Adipocyte (in vitro differentiated cells): ENCODE data around the gene CALU.

ENCODE experiments used
- DNase-seq: peaks from one replicate; pipeline ENCODE4 v3.0.0-alpha.2; 2015; ENCODE audit warnings: low read depth
- H3K27me3 ChIP-seq: replicated peaks from 2 replicates; pipeline ENCODE4 v1.7.0; 2013; ENCODE audit warnings: mild to moderate bottlenecking, low read length, moderate library complexity; ENCODE audit not compliant: control insufficient read depth, insufficient read depth
- H3K36me3 ChIP-seq: 2 replicates; pipeline ENCODE4 v1.7.0; 2013; ENCODE audit warnings: low read length, mild to moderate bottlenecking, moderate library complexity; ENCODE audit not compliant: control insufficient read depth, insufficient read depth, severe bottlenecking
- H3K4me1 ChIP-seq: 2 replicates; pipeline ENCODE4 v1.7.0; 2013; ENCODE audit warnings: mild to moderate bottlenecking, low read length, moderate library complexity; ENCODE audit not compliant: control insufficient read depth, insufficient read depth
- H3K4me3 ChIP-seq: 2 replicates; pipeline ENCODE4 v1.7.0; 2013; ENCODE audit warnings: mild to moderate bottlenecking, low read length, moderate library complexity
- H3K9ac ChIP-seq: 2 replicates; pipeline ENCODE4 v1.7.0; 2013; ENCODE audit warnings: mild to moderate bottlenecking, low read length, moderate library complexity
- H3K9me3 ChIP-seq: 2 replicates; pipeline ENCODE4 v1.7.0; 2013; ENCODE audit warnings: mild to moderate bottlenecking, low read length, moderate library complexity; ENCODE audit not compliant: control insufficient read depth

The CALU gene

GRCh38 chr7:128801667-128802418 lies 62.7 kb downstream of the CALU start:
- no peak overlapping the region for H3K9ac ChIP-seq
- H3K9me3 ChIP-seq: no peaks in the 10 kb centered on the region
- H3K4me1 ChIP-seq: no peaks in the 10 kb centered on the region
- H3K27me3 ChIP-seq: no peaks in the 10 kb centered on the region
- H3K4me3 ChIP-seq: no peak overlapping the region
- DNase-seq: no peak
- peaks cover 28% of the 10 kb centered on the region for H3K36me3 ChIP-seq

- no peaks in the 10 kb centered on the region for H3K4me1 ChIP-seq
- no peaks in the 10 kb centered on the region for H3K27me3 ChIP-seq
- H3K9ac ChIP-seq: no peak overlapping the region
- H3K9me3 ChIP-seq: no peaks in the 10 kb centered on the region
- no peak overlapping the region for H3K4me3 ChIP-seq
- peaks cover 34% of the 10 kb centered on the region for H3K36me3 ChIP-seq
- no peak for DNase-seq
Observed at GRCh38 chr7:128804484-128804883, 65.3 kb downstream of the CALU start.

GRCh38 chr7:128805225-128805624 lies 66.1 kb downstream of the CALU start:
- Histone ChIP-seq H3K4me3 (no peak overlapping the region), H3K36me3 (peaks cover 34% of the 10 kb centered on the region)

GRCh38 chr7:128807191-128807590 lies 68.0 kb downstream of the CALU start:
- H3K4me3 ChIP-seq: no peak overlapping the region
- peaks cover 28% of the 10 kb centered on the region for H3K36me3 ChIP-seq
- peaks cover 4% of the 10 kb centered on the region for H3K4me1 ChIP-seq
- H3K27me3 ChIP-seq: no peaks in the 10 kb centered on the region
- H3K9ac ChIP-seq: no peak overlapping the region
- no peak for DNase-seq
- H3K9me3 ChIP-seq: no peaks in the 10 kb centered on the region

More at GRCh38 chr7:128805225-128805624, 66.1 kb downstream of the CALU start:
- no peak for DNase-seq
- no peaks in the 10 kb centered on the region for H3K9me3 ChIP-seq
- no peak overlapping the region for H3K9ac ChIP-seq
- H3K4me1 ChIP-seq: no peaks in the 10 kb centered on the region
- no peaks in the 10 kb centered on the region for H3K27me3 ChIP-seq

DNA sequence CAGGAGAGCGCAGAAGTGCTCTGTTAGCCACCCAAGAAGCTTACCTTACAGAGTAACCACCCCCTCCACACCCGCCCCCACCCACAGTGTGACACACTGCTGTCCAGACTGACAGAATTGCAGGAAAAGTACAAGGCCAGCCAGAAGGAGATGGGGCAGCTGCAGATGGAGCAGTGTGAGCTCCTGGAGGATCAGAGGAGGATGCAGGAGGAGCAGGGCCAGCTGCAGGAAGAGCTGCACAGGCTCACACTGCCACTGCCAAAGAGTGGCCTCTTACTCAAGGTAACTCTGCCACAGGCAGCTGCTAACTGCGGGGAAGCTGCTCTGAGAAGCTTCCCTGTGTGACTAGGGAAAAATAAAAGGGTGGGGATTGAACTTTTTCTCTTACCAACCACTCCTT lies 70.2 kb downstream of the CALU start:
- H3K9ac ChIP-seq: no peak overlapping the region
- peaks cover 14% of the 10 kb centered on the region for H3K4me1 ChIP-seq
- peaks cover 28% of the 10 kb centered on the region for H3K36me3 ChIP-seq
- no peak overlapping the region for H3K4me3 ChIP-seq
- no peaks in the 10 kb centered on the region for H3K9me3 ChIP-seq
- no peak for DNase-seq
- no peaks in the 10 kb centered on the region for H3K27me3 ChIP-seq

- H3K4me1 ChIP-seq: peaks cover 14% of the 10 kb centered on the region
- H3K27me3 ChIP-seq: no peaks in the 10 kb centered on the region
- peaks cover 17% of the 10 kb centered on the region for H3K36me3 ChIP-seq
- H3K9ac ChIP-seq: no peak overlapping the region
- no peaks in the 10 kb centered on the region for H3K9me3 ChIP-seq
- no peak for DNase-seq
- no peak overlapping the region for H3K4me3 ChIP-seq
Observed at GRCh38 chr7:128810473-128810872, 71.3 kb downstream of the CALU start.

GRCh38 chr7:128810997-128811396 lies 71.8 kb downstream of the CALU start:
- Histone ChIP-seq H3K36me3 (peaks cover 11% of the 10 kb centered on the region), H3K27me3 (no peaks in the 10 kb centered on the region), H3K4me3 (no peak overlapping the region), H3K4me1 (peaks cover 14% of the 10 kb centered on the region), H3K9me3 (no peaks in the 10 kb centered on the region), H3K9ac (no peak overlapping the region)
- DNase-seq: no peak

DNA sequence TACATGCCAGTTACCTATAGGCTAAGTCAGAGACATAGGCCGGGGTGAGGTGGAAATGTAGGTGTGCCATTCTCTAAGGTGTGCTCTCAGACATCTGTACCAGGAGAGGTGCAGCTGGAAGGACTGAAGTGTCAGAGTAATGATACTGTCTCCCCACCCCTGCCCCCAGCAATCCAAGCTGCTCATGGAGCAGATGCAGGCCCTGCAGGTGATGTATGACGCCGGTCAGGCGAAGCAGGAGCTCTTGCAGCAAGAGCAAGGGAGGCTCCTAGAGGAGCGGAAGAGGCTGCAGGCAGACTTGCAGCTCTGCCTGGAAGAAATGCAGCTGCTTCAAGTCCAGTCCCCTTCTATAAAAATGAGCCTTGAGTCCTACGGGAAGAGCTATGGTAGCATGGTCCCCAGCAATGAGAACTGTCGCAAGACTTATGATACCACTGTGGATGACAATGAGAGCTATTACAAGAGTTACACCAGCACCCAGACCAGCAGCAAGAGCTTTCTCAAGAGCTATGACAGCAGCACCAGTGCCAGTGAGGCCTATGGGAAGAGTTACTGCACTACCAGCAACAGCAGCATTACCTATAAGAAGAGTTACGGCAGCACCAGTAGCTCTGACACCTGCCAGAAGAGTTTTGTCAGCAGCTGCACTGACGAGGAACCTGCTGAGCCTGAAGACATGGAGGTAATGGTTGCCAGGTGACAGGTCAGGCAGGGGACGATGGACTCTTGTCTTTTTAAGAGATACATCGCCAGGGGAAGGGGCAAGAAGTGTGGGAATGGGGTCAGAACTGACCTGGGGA lies 72.7 kb downstream of the CALU start:
- H3K27me3 ChIP-seq: no peaks in the 10 kb centered on the region
- H3K4me3 ChIP-seq: no peak overlapping the region
- no peak overlapping the region for H3K9ac ChIP-seq
- H3K9me3 ChIP-seq: no peaks in the 10 kb centered on the region
- H3K4me1 ChIP-seq: peaks cover 14% of the 10 kb centered on the region
- DNase-seq: no peak
- peaks cover 6% of the 10 kb centered on the region for H3K36me3 ChIP-seq

DNA sequence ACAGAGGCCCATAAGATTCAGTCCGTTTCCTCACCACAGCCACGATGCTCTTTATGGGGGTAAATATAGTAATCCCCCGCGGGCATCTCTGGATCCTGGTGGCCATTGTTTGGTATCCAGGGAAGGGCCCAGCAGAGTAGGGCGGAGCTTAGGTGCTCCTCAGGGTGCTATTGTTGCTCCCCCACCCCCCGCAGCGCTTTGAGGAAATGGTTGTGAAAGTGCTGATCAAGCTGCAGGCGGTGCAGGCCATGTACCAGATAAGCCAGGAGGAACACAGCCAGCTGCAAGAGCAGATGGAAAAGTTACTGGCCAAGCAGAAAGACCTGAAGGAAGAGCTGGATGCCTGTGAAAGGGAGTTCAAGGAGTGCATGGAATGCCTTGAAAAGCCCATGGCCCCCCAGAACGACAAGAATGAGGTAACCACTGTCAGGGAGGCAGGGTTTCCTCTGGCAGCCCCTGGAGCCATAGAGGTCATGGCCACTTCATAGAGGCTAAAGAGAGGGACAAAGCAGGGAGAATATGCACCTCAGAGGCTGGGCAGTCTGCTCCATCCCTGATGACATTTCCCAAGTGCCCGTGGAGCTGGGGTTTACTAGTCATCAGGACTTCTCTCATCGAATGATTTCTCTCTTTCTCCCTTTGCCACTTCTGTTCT lies 73.5 kb downstream of the CALU start:
- DNase-seq: no peak
- Histone ChIP-seq H3K9ac (no peak overlapping the region), H3K4me1 (peaks cover 14% of the 10 kb centered on the region), H3K9me3 (no peaks in the 10 kb centered on the region), H3K4me3 (no peak overlapping the region), H3K27me3 (no peaks in the 10 kb centered on the region), H3K36me3 (peaks cover under 1% of the 10 kb centered on the region)

GRCh38 chr7:128814499-128814898 lies 75.3 kb downstream of the CALU start:
- no peak for DNase-seq
- Histone ChIP-seq H3K27me3 (no peaks in the 10 kb centered on the region), H3K9me3 (no peaks in the 10 kb centered on the region), H3K4me1 (peaks cover 14% of the 10 kb centered on the region), H3K9ac (no peak overlapping the region), H3K36me3 (no peaks in the 10 kb centered on the region), H3K4me3 (no peak overlapping the region)

DNA sequence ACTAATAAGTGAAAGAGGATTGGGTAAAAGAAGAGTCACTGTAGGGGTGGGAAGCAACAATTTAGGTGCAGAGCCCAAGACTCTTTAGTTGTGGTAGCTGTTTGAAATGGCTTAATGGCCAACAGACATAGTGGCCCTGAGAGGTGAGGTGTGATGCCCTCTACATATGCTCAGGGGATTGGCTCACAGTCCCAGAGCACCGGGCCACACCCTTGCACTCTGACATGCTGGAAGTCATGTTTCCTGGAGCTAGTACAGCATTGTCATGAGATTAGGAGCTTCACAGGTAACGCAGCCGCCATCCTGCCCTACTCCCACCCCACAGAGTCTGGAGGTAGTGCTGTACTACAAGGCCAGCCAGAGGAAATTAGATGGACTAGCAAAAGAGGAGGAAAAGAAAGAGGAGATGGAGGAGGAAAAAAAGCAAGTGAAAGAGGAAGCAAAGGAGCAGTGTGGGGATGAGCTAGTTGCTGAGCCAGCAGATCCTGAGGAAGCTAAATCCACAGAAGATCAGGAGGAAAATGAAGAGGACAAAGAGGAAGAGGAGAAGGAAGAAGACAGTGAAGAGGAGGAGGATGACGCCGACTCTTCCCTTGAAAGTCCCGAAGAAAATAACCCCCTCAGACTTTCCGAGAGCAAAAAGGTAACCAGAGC lies 76.3 kb downstream of the CALU start:
- H3K4me1 ChIP-seq: peaks cover 14% of the 10 kb centered on the region
- H3K9ac ChIP-seq: no peak overlapping the region
- H3K36me3 ChIP-seq: no peaks in the 10 kb centered on the region
- no peaks in the 10 kb centered on the region for H3K27me3 ChIP-seq
- no peak for DNase-seq
- no peaks in the 10 kb centered on the region for H3K9me3 ChIP-seq
- H3K4me3 ChIP-seq: no peak overlapping the region
